Umbilical cord (tissue), 2 donors: ENCODE results near the gene AGBL3. TPM values are rescaled to one million over a fixed set of nuclear protein-coding genes. Genes with fewer than 3 reads are reported as not detected.
A peak's percentile ranks its signal among the peaks of the same experiment; 100 is the strongest.

Experiments used
- DNase-seq: peaks from one replicate; pipeline ENCODE4 v3.0.0-alpha.2; 2015; ENCODE audit warnings: low spot score
- total RNA-seq: library from RNA; depleted of rRNA; stranded (reverse); fragments of >200 nt; gene quantifications from one replicate; pipeline ENCODE4 v1.2.3, GENCODE V29; 2014; ENCODE audit warnings: low replicate concordance; ENCODE audit not compliant: insufficient read depth

Gene AGBL3
- total RNA-seq, result 16.9 TPM

- DNase-seq, result peak; percentile 99
Measured at GRCh38 chr7:134986363-134987251, at the start of gene AGBL3. Gene AGBL3 (plus strand): TSS chr7:134986508. CDS start chr7:134987934, 1,426 bp downstream.

- DNase-seq, result no peak
Measured at GRCh38 chr7:134936893-134937510, 49.3 kb upstream of the AGBL3 start.

- DNase-seq, result peak; percentile 67
Measured at GRCh38 chr7:134938141-134938540, 48.2 kb upstream of the AGBL3 start.

GRCh38 chr7:134939136-134939535, 47.2 kb upstream of the AGBL3 start:
- DNase-seq, result peak; percentile 21

GRCh38 chr7:134940729-134941128, 45.6 kb upstream of the AGBL3 start:
- DNase-seq, result no peak

GRCh38 chr7:134941185-134941900, 45.0 kb upstream of the AGBL3 start:
- peak; percentile 56 for DNase-seq

GRCh38 chr7:134941952-134942351, 44.4 kb upstream of the AGBL3 start:
- no peak for DNase-seq

GRCh38 chr7:134942690-134943466, 43.4 kb upstream of the AGBL3 start:
- no peak for DNase-seq

- DNase-seq, result peak; percentile 41
Measured at GRCh38 chr7:134943785-134944400, 42.4 kb upstream of the AGBL3 start.

GRCh38 chr7:134945691-134946090, 40.6 kb upstream of the AGBL3 start:
- no peak for DNase-seq

- DNase-seq, result peak; percentile 50
Measured at GRCh38 chr7:134946260-134946659, 40.0 kb upstream of the AGBL3 start.

- no peak for DNase-seq
Measured at GRCh38 chr7:134947329-134947728, 39.0 kb upstream of the AGBL3 start.

GRCh38 chr7:134947831-134948230, 38.5 kb upstream of the AGBL3 start:
- no peak for DNase-seq

- DNase-seq, result no peak
Measured at GRCh38 chr7:134948246-134948645, 38.1 kb upstream of the AGBL3 start.

- DNase-seq, result no peak
Measured at GRCh38 chr7:134948736-134949135, 37.6 kb upstream of the AGBL3 start.

GRCh38 chr7:134949171-134949570, 37.1 kb upstream of the AGBL3 start:
- DNase-seq, result no peak

GRCh38 chr7:134954197-134955082, 31.9 kb upstream of the AGBL3 start:
- DNase-seq, result peak; percentile 46

- no peak for DNase-seq
Measured at GRCh38 chr7:134957005-134957404, 29.3 kb upstream of the AGBL3 start.

- DNase-seq, result no peak
Measured at GRCh38 chr7:134959810-134960209, 26.5 kb upstream of the AGBL3 start.

GRCh38 chr7:134962270-134962780, 24.0 kb upstream of the AGBL3 start:
- DNase-seq, result no peak
